Endothelial cell of umbilical vein (primary cell): ENCODE results near the gene FABP7. TPM values are rescaled to one million over a fixed set of nuclear protein-coding genes. Genes with fewer than 3 reads are reported as not detected.

Source experiments
- BruUV-seq: library from RNA; stranded (reverse); fragments of 400-500 nt; replicated peaks from 2 replicates; lab custom pipeline; 2021; lab: Mats Ljungman, UMichigan
- CTCF ChIA-PET: fragments of 300-600, 350-600 bp; sonication (Branson Sonifier 250); formaldehyde crosslinking; loops from one replicate; lab custom pipeline; 2021; ENCODE audit warnings: antibody characterized with exemption, inconsistent platforms; lab: Charles Lee
- POLR2A ChIA-PET: fragments of 300-600, 350-600 bp; sonication (Branson Sonifier 250); formaldehyde crosslinking; loops from one replicate; lab custom pipeline; 2021; ENCODE audit warnings: antibody characterized with exemption, inconsistent platforms; lab: Charles Lee
- DNase-seq: peaks from one replicate; pipeline ENCODE4 v3.0.0-alpha.2; 2011; ENCODE audit warnings: low read depth, low spot score
- FAIRE-seq: peaks from 2 replicates; lab custom pipeline; 2011; peaks lifted over from hg19 to GRCh38; lab: Jason Lieb, UNC
- H2AFZ ChIP-seq: 2 replicates; pipeline ENCODE4 v1.6.0; 2012; ENCODE audit warnings: low read depth, low read length, control low read depth, inconsistent platforms
- H3K27ac ChIP-seq: 2 replicates; pipeline ENCODE4 v1.5.1; 2011; ENCODE audit warnings: low read depth, mild to moderate bottlenecking, control low read depth, low read length, moderate library complexity; ENCODE audit not compliant: insufficient read depth
- H3K27me3 ChIP-seq, 2 experiments: 2 replicates each; pipeline versions ENCODE4 v1.6.0 to v1.6.1; 2011; ENCODE audit warnings: low read length in 2 of 2, mixed read lengths in 1 of 2; ENCODE audit not compliant: control insufficient read depth in 2 of 2, insufficient read depth in 2 of 2
- H3K36me3 ChIP-seq, 2 experiments: 2 replicates in 1 of 2; 3 replicates in 1 of 2; pipeline ENCODE4 v1.5.1; 2011; ENCODE audit warnings: low read length in 2 of 2, mild to moderate bottlenecking in 1 of 2, moderate library complexity in 1 of 2; ENCODE audit not compliant: control insufficient read depth in 2 of 2, insufficient read depth in 2 of 2; ENCODE audit errors: extremely low read depth in 1 of 2
- H3K4me1 ChIP-seq: 3 replicates; pipeline ENCODE4 v1.5.1; 2011; ENCODE audit warnings: mild to moderate bottlenecking, low read length; ENCODE audit not compliant: control insufficient read depth, insufficient read depth; ENCODE audit errors: extremely low read depth
- H3K4me2 ChIP-seq: 2 replicates; pipeline ENCODE4 v1.6.1; 2011; ENCODE audit warnings: low read length, control low read depth, mixed read lengths; ENCODE audit not compliant: insufficient read depth
- H3K4me3 ChIP-seq, 3 experiments: fragments of 200-600 bp in 1 of 3; sonication (generic), shearing (Covaris generic) in 1 of 3; replicated peaks in 1 of 3; 2 replicates each; pipeline ENCODE4 v1.5.1; 2011 to 2016; ENCODE audit warnings: control low read depth in 3 of 3, low read length in 3 of 3, mild to moderate bottlenecking in 2 of 3, inconsistent platforms in 1 of 3, low read depth in 1 of 3, moderate library complexity in 1 of 3; ENCODE audit not compliant: insufficient read depth in 1 of 3
- H3K79me2 ChIP-seq: 2 replicates; pipeline ENCODE4 v1.6.0; 2012; ENCODE audit warnings: low read length, inconsistent platforms; ENCODE audit not compliant: control insufficient read depth, insufficient read depth
- H3K9ac ChIP-seq: replicated peaks from 2 replicates; pipeline ENCODE3; 2011; ENCODE audit warnings: low read length, control low read depth; ENCODE audit not compliant: insufficient read depth; ENCODE audit errors: extremely low read depth
- H3K9me1 ChIP-seq: replicated peaks from 3 replicates; pipeline ENCODE4 v1.6.0; 2011; ENCODE audit warnings: mild to moderate bottlenecking, low read length; ENCODE audit not compliant: control insufficient read depth, insufficient read depth; ENCODE audit errors: extremely low read depth
- H3K9me3 ChIP-seq: replicated peaks from 2 replicates; pipeline ENCODE4 v1.5.1; 2012; ENCODE audit warnings: low read length, inconsistent platforms; ENCODE audit not compliant: control insufficient read depth, insufficient read depth
- H4K20me1 ChIP-seq: replicated peaks from 2 replicates; pipeline ENCODE3; 2011; ENCODE audit warnings: mild to moderate bottlenecking, low read length; ENCODE audit not compliant: control insufficient read depth, insufficient read depth; ENCODE audit errors: extremely low read depth
- EZH2 ChIP-seq: IDR thresholded peaks from 2 replicates; pipeline ENCODE4 v1.6.1; 2012; ENCODE audit warnings: borderline replicate concordance, low read depth, mild to moderate bottlenecking, moderate library complexity, low read length, inconsistent platforms; ENCODE audit not compliant: severe bottlenecking
- FOS ChIP-seq: IDR thresholded peaks from 2 replicates; pipeline ENCODE4 v1.6.1; 2011; ENCODE audit warnings: mild to moderate bottlenecking, low read length, moderate library complexity, borderline replicate concordance; ENCODE audit not compliant: insufficient read depth
- GATA2 ChIP-seq: IDR thresholded peaks from 2 replicates; pipeline ENCODE4 v1.7.0; 2011; ENCODE audit warnings: low read depth, mild to moderate bottlenecking, moderate library complexity, mixed read lengths, low read length; ENCODE audit not compliant: insufficient read length, insufficient read depth
- JUN ChIP-seq: IDR thresholded peaks from 2 replicates; pipeline ENCODE4 v1.6.1; 2011; ENCODE audit warnings: borderline replicate concordance, low read depth; ENCODE audit not compliant: insufficient read length, insufficient read depth
- MAX ChIP-seq: IDR thresholded peaks from 2 replicates; pipeline ENCODE4 v1.6.1; 2011; ENCODE audit not compliant: insufficient read depth, insufficient read length
- MYC ChIP-seq: IDR thresholded peaks from one replicate; pipeline ENCODE4 v1.6.1; 2011; ENCODE audit warnings: mild to moderate bottlenecking, low read depth, low read length
- POLR2A ChIP-seq: IDR thresholded peaks from 2 replicates; pipeline ENCODE4 v1.6.1; 2012; ENCODE audit warnings: low read depth, mild to moderate bottlenecking, control low read depth, low read length
- POLR2AphosphoS5 ChIP-seq: IDR thresholded peaks from 2 replicates; pipeline ENCODE4 v1.6.1; 2012; ENCODE audit warnings: low read depth, mild to moderate bottlenecking, control low read depth, low read length, moderate library complexity; ENCODE audit not compliant: insufficient read depth
- dilution Hi-C: fragments of 300-500 bp; cut with MboI; formaldehyde crosslinking; loops from one replicate; pipeline ENCODE4 v1.15.0; 2019; ENCODE audit warnings: low sequenced_read_pairs; ENCODE audit not compliant: extremely low pct_ligation_motif_present
- intact Hi-C: fragments of 100-400 bp; cut with micrococcal nuclease; formaldehyde crosslinking; loops from one replicate; pipeline ENCODE4 v1.10.0; 2022
- polyA plus RNA-seq, 4 experiments: library from polyadenylated mRNA; depleted of rRNA in 3 of 4; stranded (reverse) in 3 of 4; unstranded in 1 of 4; fragments of >200 nt; gene quantifications; 2 replicates each; pipeline versions ENCODE4 v1.2.1 to v1.2.3, GENCODE V29; 2011 to 2012; ENCODE audit warnings: missing spikeins in 1 of 4
- total RNA-seq: library from RNA; stranded (reverse); gene quantifications from 2 replicates; pipeline ENCODE4 v1.2.3, GENCODE V29; 2021
- TF ChIP-seq, protein P1 (sequence below), 2 donors: IDR thresholded peaks; 1 replicate in 1 of 2; 2 replicates in 1 of 2; pipeline ENCODE4 v1.5.1; 2011; ENCODE audit warnings: low read length in 2 of 2, mild to moderate bottlenecking in 2 of 2, moderate library complexity in 2 of 2, control low read depth in 1 of 2, inconsistent platforms in 1 of 2, low read depth in 1 of 2; ENCODE audit not compliant: insufficient read depth in 1 of 2; ENCODE audit errors: extremely low read depth in 1 of 2

Gene FABP7
- total and polyA plus RNA-seq, 2 donors (not counting 3 experiments of a cell fraction or from before 2014, with no cell fraction given): not detected

DNA sequence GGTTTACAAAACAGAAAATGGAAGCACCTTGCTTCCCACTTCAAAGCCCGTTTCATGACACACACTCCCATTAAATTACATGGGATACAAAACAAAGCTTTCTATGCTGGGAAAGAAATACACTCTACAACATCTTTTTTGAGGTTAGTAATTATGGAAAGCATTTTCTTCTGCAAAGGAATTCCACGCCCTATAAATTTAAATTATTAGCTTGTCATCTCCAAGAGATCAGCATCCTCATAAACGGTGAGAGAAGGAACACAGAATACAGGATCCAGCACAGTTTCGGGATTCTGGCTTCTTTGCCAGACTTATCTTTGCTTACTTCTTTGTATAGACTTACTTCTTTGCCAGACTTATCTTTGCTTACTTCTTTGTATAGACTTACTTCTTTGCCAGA, 8.2 kb downstream of the FABP7 start:
- H3K4me3 ChIP-seq: no peak overlapping the region
- no TSS peak for BruUV-seq
- POLR2A ChIA-PET: no interaction called here
- H3K9me1 ChIP-seq: no peaks in the 10 kb centered on the region
- H2AFZ ChIP-seq: no peak overlapping the region
- no peak for FAIRE-seq
- CTCF ChIA-PET: no interaction called here
- dilution Hi-C loops: no loop called here
- intact Hi-C loops: loop anchor here (2.0 to 10.0 kb wide), 3 partner anchors 51 to 393 kb away; partner anchors contain the start of genes HSF2 and SERINC1
- H3K4me1 ChIP-seq: peaks cover 6% of the 10 kb centered on the region
- TF ChIP-seq MYC: no peak
- TF ChIP-seq JUN: no peak
- TF ChIP-seq POLR2AphosphoS5: no peak
- no peak for TF ChIP-seq GATA2
- TF ChIP-seq POLR2A: no peak
- no peak for TF ChIP-seq EZH2
- no peak for TF ChIP-seq FOS
- TF ChIP-seq MAX: no peak
- TF ChIP-seq, protein P1, sequence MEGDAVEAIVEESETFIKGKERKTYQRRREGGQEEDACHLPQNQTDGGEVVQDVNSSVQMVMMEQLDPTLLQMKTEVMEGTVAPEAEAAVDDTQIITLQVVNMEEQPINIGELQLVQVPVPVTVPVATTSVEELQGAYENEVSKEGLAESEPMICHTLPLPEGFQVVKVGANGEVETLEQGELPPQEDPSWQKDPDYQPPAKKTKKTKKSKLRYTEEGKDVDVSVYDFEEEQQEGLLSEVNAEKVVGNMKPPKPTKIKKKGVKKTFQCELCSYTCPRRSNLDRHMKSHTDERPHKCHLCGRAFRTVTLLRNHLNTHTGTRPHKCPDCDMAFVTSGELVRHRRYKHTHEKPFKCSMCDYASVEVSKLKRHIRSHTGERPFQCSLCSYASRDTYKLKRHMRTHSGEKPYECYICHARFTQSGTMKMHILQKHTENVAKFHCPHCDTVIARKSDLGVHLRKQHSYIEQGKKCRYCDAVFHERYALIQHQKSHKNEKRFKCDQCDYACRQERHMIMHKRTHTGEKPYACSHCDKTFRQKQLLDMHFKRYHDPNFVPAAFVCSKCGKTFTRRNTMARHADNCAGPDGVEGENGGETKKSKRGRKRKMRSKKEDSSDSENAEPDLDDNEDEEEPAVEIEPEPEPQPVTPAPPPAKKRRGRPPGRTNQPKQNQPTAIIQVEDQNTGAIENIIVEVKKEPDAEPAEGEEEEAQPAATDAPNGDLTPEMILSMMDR (IDR thresholded peaks at IDR 0.05; ENCODE audit: extremely low read depth in 1 of 2, insufficient read depth in 1 of 2, low read depth in 1 of 2, low read length in 2 of 2): no peak
- no peak for DNase-seq
- no peaks in the 10 kb centered on the region for H3K79me2 ChIP-seq
- no peak overlapping the region for H3K9ac ChIP-seq
- peaks cover 9 to 23% of the 10 kb centered on the region in 2 experiments for H3K27me3 ChIP-seq
- H4K20me1 ChIP-seq: no peaks in the 10 kb centered on the region
- no peaks in the 10 kb centered on the region for H3K9me3 ChIP-seq
- H3K4me2 ChIP-seq: no peak overlapping the region
- H3K36me3 ChIP-seq: no peaks in the 10 kb centered on the region
- H3K27ac ChIP-seq: no peak overlapping the region
